H1 (cell line): Measurements from ENCODE around the gene KCNMB1. TPM values are rescaled to one million over a fixed set of nuclear protein-coding genes. Genes with fewer than 3 reads are reported as not detected.

ENCODE experiments used
- CTCF ChIA-PET: fragments of 300-600 bp; sonication (Branson Sonifier 250); formaldehyde crosslinking; loops from one replicate; lab custom pipeline; 2021; ENCODE audit not compliant: partially characterized antibody; lab: Charles Lee
- POLR2A ChIA-PET: fragments of 300-600 bp; sonication (Branson Sonifier 250); formaldehyde crosslinking; loops from one replicate; lab custom pipeline; 2021; ENCODE audit warnings: inconsistent platforms; ENCODE audit not compliant: partially characterized antibody; lab: Charles Lee
- DNase-seq, 2 experiments: peaks; one replicate each; pipeline versions ENCODE4 v3.0.0 to v3.0.0-alpha.2; 2010 to 2022; ENCODE audit warnings: low spot score in 2 of 2, low read depth in 1 of 2, mixed read lengths in 1 of 2
- FAIRE-seq: peaks from 2 replicates; lab custom pipeline; 2011; peaks lifted over from hg19 to GRCh38; lab: Jason Lieb, UNC
- H2AFZ ChIP-seq: 2 replicates; pipeline ENCODE4 v1.8.1; 2012; ENCODE audit warnings: low read length, inconsistent platforms
- H2AK5ac ChIP-seq: 2 replicates; pipeline ENCODE4 v1.6.1; 2013; ENCODE audit warnings: low read depth, low read length
- H2BK120ac ChIP-seq: replicated peaks from 2 replicates; pipeline ENCODE3; 2013; ENCODE audit warnings: low read depth, low read length, inconsistent platforms
- H2BK12ac ChIP-seq: 2 replicates; pipeline ENCODE4 v1.6.1; 2013; ENCODE audit warnings: low read depth, low read length
- H2BK15ac ChIP-seq: 2 replicates; pipeline ENCODE4 v1.6.1; 2013; ENCODE audit warnings: low read length
- H2BK20ac ChIP-seq: 2 replicates; pipeline ENCODE4 v1.6.1; 2013; ENCODE audit warnings: low read length
- H2BK5ac ChIP-seq: 2 replicates; pipeline ENCODE4 v1.6.1; 2013; ENCODE audit warnings: low read depth, low read length
- H3K14ac ChIP-seq: 2 replicates; pipeline ENCODE4 v1.6.1; 2013; ENCODE audit warnings: inconsistent platforms; ENCODE audit not compliant: insufficient read length
- H3K18ac ChIP-seq: 2 replicates; pipeline ENCODE4 v1.6.1; 2013; ENCODE audit warnings: low read length; ENCODE audit errors: extremely low read depth
- H3K23ac ChIP-seq: 2 replicates; pipeline ENCODE4 v1.6.1; 2013; ENCODE audit warnings: inconsistent platforms; ENCODE audit not compliant: insufficient read length
- H3K23me2 ChIP-seq: 2 replicates; pipeline ENCODE4 v1.6.1; 2013; ENCODE audit warnings: low read depth, low read length
- H3K27ac ChIP-seq: 2 replicates; pipeline ENCODE4 v1.6.1; 2011; ENCODE audit warnings: low read depth, low read length, inconsistent platforms
- H3K27me3 ChIP-seq, 4 experiments: replicated peaks in 1 of 4; 1 replicate in 1 of 4; 2 replicates in 3 of 4; pipeline versions ENCODE4 v1.6.1 to v1.8.1; 2011 to 2013; ENCODE audit warnings: low read length in 3 of 4, mild to moderate bottlenecking in 3 of 4, inconsistent platforms in 2 of 4, mixed read lengths in 2 of 4, moderate library complexity in 1 of 4; ENCODE audit not compliant: control insufficient read depth in 3 of 4, insufficient read depth in 3 of 4; ENCODE audit errors: extremely low read depth in 1 of 4
- H3K36me3 ChIP-seq, 4 experiments: 2 replicates each; pipeline versions ENCODE4 v1.6.1 to v1.8.1; 2011 to 2013; ENCODE audit warnings: mild to moderate bottlenecking in 4 of 4, low read length in 3 of 4, moderate library complexity in 2 of 4, control low read depth in 1 of 4, inconsistent platforms in 1 of 4; ENCODE audit not compliant: insufficient read depth in 4 of 4, control insufficient read depth in 2 of 4
- H3K4ac ChIP-seq: replicated peaks from 2 replicates; pipeline ENCODE3; 2013; ENCODE audit warnings: low read length, low read depth, mixed read lengths, inconsistent platforms; ENCODE audit not compliant: insufficient read length
- H3K4me1 ChIP-seq, 4 experiments: replicated peaks in 1 of 4; 1 replicate in 1 of 4; 2 replicates in 3 of 4; pipeline versions ENCODE4 v1.6.1 to v1.8.1; 2011 to 2013; ENCODE audit warnings: low read length in 3 of 4, inconsistent platforms in 2 of 4, mixed read lengths in 1 of 4; ENCODE audit not compliant: insufficient read depth in 4 of 4, control insufficient read depth in 3 of 4
- H3K4me2 ChIP-seq, 2 experiments: 2 replicates each; pipeline versions ENCODE4 v1.6.1 to v1.8.1; 2011 to 2013; ENCODE audit warnings: low read depth in 2 of 2, low read length in 2 of 2, control low read depth in 1 of 2, inconsistent platforms in 1 of 2, mild to moderate bottlenecking in 1 of 2; ENCODE audit not compliant: insufficient read depth in 1 of 2
- H3K4me3 ChIP-seq, 4 experiments: fragments of 200-600, 300-600 bp in 1 of 4; sonication (generic), shearing (Covaris generic), sonication (Bioruptor Twin) in 1 of 4; 2 replicates each; pipeline versions ENCODE4 v1.5.1 to v1.8.1; 2011 to 2016; ENCODE audit warnings: low read length in 4 of 4, low read depth in 3 of 4, control low read depth in 2 of 4, inconsistent platforms in 2 of 4, mild to moderate bottlenecking in 2 of 4, mixed read lengths in 1 of 4, moderate library complexity in 1 of 4; ENCODE audit not compliant: insufficient read depth in 2 of 4; ENCODE audit errors: extremely low read depth in 1 of 4
- H3K56ac ChIP-seq: replicated peaks from 2 replicates; pipeline ENCODE3; 2013; ENCODE audit warnings: low read depth, mild to moderate bottlenecking, mixed read lengths, low read length, inconsistent platforms; ENCODE audit not compliant: insufficient read length
- H3K79me1 ChIP-seq: 2 replicates; pipeline ENCODE4 v1.6.1; 2013; ENCODE audit warnings: low read depth, low read length, control low read depth
- H3K79me2 ChIP-seq, 2 experiments: 2 replicates each; pipeline versions ENCODE4 v1.6.1 to v1.8.1; 2012 to 2013; ENCODE audit warnings: low read length in 2 of 2, mild to moderate bottlenecking in 2 of 2, inconsistent platforms in 1 of 2; ENCODE audit not compliant: insufficient read depth in 2 of 2, control insufficient read depth in 1 of 2
- H3K9ac ChIP-seq, 4 experiments: replicated peaks in 1 of 4; 1 replicate in 1 of 4; 2 replicates in 3 of 4; pipeline versions ENCODE4 v1.6.1 to v1.8.1; 2011 to 2013; ENCODE audit warnings: low read depth in 3 of 4, low read length in 3 of 4, control low read depth in 2 of 4, mild to moderate bottlenecking in 2 of 4, moderate library complexity in 2 of 4, inconsistent platforms in 1 of 4; ENCODE audit errors: extremely low read depth in 1 of 4
- H3K9me3 ChIP-seq, 2 experiments: 2 replicates each; pipeline versions ENCODE4 v1.6.1 to v1.8.1; 2012 to 2013; ENCODE audit warnings: mild to moderate bottlenecking in 2 of 2, moderate library complexity in 2 of 2, control low read depth in 1 of 2, inconsistent platforms in 1 of 2, low read depth in 1 of 2, low read length in 1 of 2, mixed read lengths in 1 of 2; ENCODE audit not compliant: insufficient read depth in 2 of 2
- H4K20me1 ChIP-seq, 2 experiments: replicated peaks in 1 of 2; 2 replicates each; pipeline versions ENCODE3 to v1.8.1; 2011 to 2013; ENCODE audit warnings: inconsistent platforms in 2 of 2, low read length in 2 of 2, mild to moderate bottlenecking in 1 of 2; ENCODE audit not compliant: insufficient read depth in 2 of 2, control insufficient read depth in 1 of 2
- H4K5ac ChIP-seq: 2 replicates; pipeline ENCODE4 v1.6.1; 2013; ENCODE audit warnings: low read length, low read depth, mixed read lengths, inconsistent platforms; ENCODE audit not compliant: insufficient read length
- H4K8ac ChIP-seq: 2 replicates; pipeline ENCODE4 v1.8.0; 2013; ENCODE audit warnings: mild to moderate bottlenecking, moderate library complexity, low read length, inconsistent platforms; ENCODE audit not compliant: insufficient read depth; ENCODE audit errors: extremely low read depth
- H4K91ac ChIP-seq: replicated peaks from 2 replicates; pipeline ENCODE3; 2013; ENCODE audit warnings: low read length, mixed read lengths, inconsistent platforms; ENCODE audit not compliant: insufficient read length
- NRF1 ChIP-seq: IDR thresholded peaks from 2 replicates; pipeline ENCODE4 v1.6.1; 2011; ENCODE audit warnings: mild to moderate bottlenecking, low read depth, low read length, improper control_type of control experiment
- SUZ12 ChIP-seq: fragments of 200-600 bp; sonication (generic); IDR thresholded peaks from 2 replicates; pipeline ENCODE4 v1.6.1; 2012; ENCODE audit warnings: mild to moderate bottlenecking, inconsistent platforms, low read length, moderate library complexity, mixed read lengths
- TBP ChIP-seq: IDR thresholded peaks from 2 replicates; pipeline ENCODE4 v1.6.1; 2011; ENCODE audit warnings: low read depth, low read length, improper control_type of control experiment
- ZNF274 ChIP-seq: IDR thresholded peaks from 2 replicates; pipeline ENCODE4 v1.7.0; 2012; ENCODE audit warnings: low read length, borderline replicate concordance; ENCODE audit errors: extremely low read depth
- WGBS, 2 experiments: shearing (Covaris generic) in 1 of 2; methylation state at CpG; one replicate each; pipeline versions ENCODE4 v1.1.6 to v1.1.7; 2013 to 2015; ENCODE audit warnings: low lambda C conversion rate in 2 of 2, mixed read lengths in 2 of 2, inconsistent platforms in 1 of 2, low coverage in 1 of 2, missing lambda C conversion rate in 1 of 2; ENCODE audit not compliant: insufficient replicate concordance in 2 of 2, insufficient coverage in 1 of 2, insufficient read length in 1 of 2; ENCODE audit errors: extremely low coverage in 1 of 2, missing lambda C conversion rate in 1 of 2; 5-methylcytosine and 5-hydroxymethylcytosine counted together
- polyA plus RNA-seq, 7 experiments: library from polyadenylated mRNA; depleted of rRNA in 3 of 7; stranded (reverse) in 5 of 7; unstranded in 2 of 7; fragments of >200 nt in 5 of 7; fragments of 200-250 nt in 2 of 7; gene quantifications; 1 replicate in 5 of 7; 2 replicates in 1 of 7; 4 replicates in 1 of 7; pipeline versions ENCODE4 v1.2.1 to v1.2.3, GENCODE V29; 2011 to 2013; ENCODE audit warnings: missing spikeins in 2 of 7, mixed read lengths in 2 of 7
- total RNA-seq: library from RNA; stranded (reverse); fragmentation: NEBNext Ultra II Directional; extraction: Animal tissue kit (Norgen Biotek cat#: 25700); gene quantifications from 2 replicates; pipeline ENCODE4 v1.2.1, GENCODE V29; 2021

Gene KCNMB1
- total and polyA plus RNA-seq, 2 of the 8 experiments (the other 6 are each of a cell fraction or from before 2014, with no cell fraction given): 0.08 to 0.19 TPM

DNA sequence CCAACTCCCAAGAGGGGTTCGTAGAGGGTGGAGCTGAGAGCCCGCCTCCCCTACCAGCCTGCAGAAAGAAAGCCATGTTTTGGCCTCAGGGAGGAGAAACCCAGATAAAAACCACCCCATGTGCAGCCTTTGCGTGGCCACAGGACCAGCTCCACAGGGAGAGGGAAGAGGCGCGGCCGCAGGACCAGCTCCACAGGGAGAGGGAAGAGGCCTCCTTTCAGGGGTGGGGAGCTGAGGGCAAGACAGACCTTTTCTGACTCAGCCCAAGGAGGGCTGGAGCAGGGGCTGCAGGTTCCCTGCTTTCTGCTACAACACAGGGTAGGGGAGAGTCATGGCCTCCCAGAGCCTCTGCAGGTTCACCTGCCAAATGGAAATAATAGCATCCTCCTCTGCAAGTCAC lies 37.6 kb upstream of the KCNMB1 start:
- H3K23ac ChIP-seq: no peak overlapping the region
- no peak overlapping the region for H2BK12ac ChIP-seq
- H3K4me2 ChIP-seq: no peak overlapping the region
- TF ChIP-seq TBP (no peak), ZNF274 (no peak), NRF1 (no peak), SUZ12 (no peak)
- no peaks in the 10 kb centered on the region for H3K4me1 ChIP-seq
- H3K18ac ChIP-seq: no peak overlapping the region
- no peaks in the 10 kb centered on the region; a peak in 1 of 7 replicates for H3K27me3 ChIP-seq
- H3K4ac ChIP-seq: no peak overlapping the region
- no peaks in the 10 kb centered on the region for H3K36me3 ChIP-seq
- no peak overlapping the region for H4K5ac ChIP-seq
- no peak overlapping the region for H2AK5ac ChIP-seq
- ChIA-PET POLR2A (no interaction called here), CTCF (interaction anchor here (0.6 to 10.8 kb wide), 26 partner anchors 6 to 550 kb away, joined by 3 to 151 read pairs (median 4); no protein-coding TSS in a partner anchor)
- H3K9me3 ChIP-seq: no peaks in the 10 kb centered on the region
- FAIRE-seq (no peak), DNase-seq (no peak)
- H3K56ac ChIP-seq: no peak overlapping the region
- no peak overlapping the region for H4K91ac ChIP-seq
- 82% methylated on average over 6 of the region's 6 CpGs; no CpG with 5 or more reads in 1 of the 2 experiments for WGBS, 2 experiments
- no peak overlapping the region for H2BK15ac ChIP-seq
- H2BK5ac ChIP-seq: no peak overlapping the region
- no peaks in the 10 kb centered on the region for H3K79me1 ChIP-seq
- H4K8ac ChIP-seq: no peak overlapping the region
- no peak overlapping the region for H3K27ac ChIP-seq
- no peak overlapping the region for H3K4me3 ChIP-seq
- H3K9ac ChIP-seq: no peak overlapping the region
- H2AFZ ChIP-seq: no peak overlapping the region
- H4K20me1 ChIP-seq: no peaks in the 10 kb centered on the region
- H3K23me2 ChIP-seq: no peaks in the 10 kb centered on the region
- H2BK120ac ChIP-seq: no peak overlapping the region
- no peak overlapping the region for H3K14ac ChIP-seq
- no peaks in the 10 kb centered on the region for H3K79me2 ChIP-seq
- H2BK20ac ChIP-seq: no peak overlapping the region
